HG03045 (cell line): ENCODE data around the gene DST.

Experiments used
- ATAC-seq: cut with Tn5 transposase; IDR thresholded peaks from one replicate; pipeline ENCODE4 v1.9.1; 2021; ENCODE audit warnings: mild to moderate bottlenecking, moderate library complexity; ENCODE audit not compliant: unreplicated experiment

DST gene

GRCh38 chr6:56490993-56491392 lies 151.7 kb downstream of the DST start:
- no peak for ATAC-seq

GRCh38 chr6:56489559-56489958 lies 153.1 kb downstream of the DST start:
- no peak for ATAC-seq

GRCh38 chr6:56488281-56488680 lies 154.4 kb downstream of the DST start:
- ATAC-seq = no peak

- ATAC-seq = no peak
Observed at GRCh38 chr6:56486681-56487080, 156.0 kb downstream of the DST start.

- no peak for ATAC-seq
Observed at GRCh38 chr6:56484669-56485068, 158.0 kb downstream of the DST start.

- ATAC-seq = no peak
Observed at GRCh38 chr6:56483929-56484328, 158.8 kb downstream of the DST start.

- ATAC-seq = no peak
Observed at GRCh38 chr6:56482525-56482924, 160.2 kb downstream of the DST start.

- no peak for ATAC-seq
Observed at GRCh38 chr6:56481957-56482356, 160.7 kb downstream of the DST start.

GRCh38 chr6:56480654-56481337 lies 161.9 kb downstream of the DST start:
- no peak for ATAC-seq

- no peak for ATAC-seq
Observed at GRCh38 chr6:56480246-56480645, 162.4 kb downstream of the DST start.

- no peak for ATAC-seq
Observed at GRCh38 chr6:56479381-56479780, 163.3 kb downstream of the DST start.

GRCh38 chr6:56478202-56478601 lies 164.5 kb downstream of the DST start:
- no peak for ATAC-seq

- ATAC-seq = no peak
Observed at GRCh38 chr6:56477241-56477640, 165.4 kb downstream of the DST start.

- no peak for ATAC-seq
Observed at GRCh38 chr6:56475736-56476457, 166.8 kb downstream of the DST start.

GRCh38 chr6:56474532-56474931 lies 168.2 kb downstream of the DST start:
- no peak for ATAC-seq

GRCh38 chr6:56463443-56463842 lies 179.2 kb downstream of the DST start:
- no peak for ATAC-seq

- no peak for ATAC-seq
Observed at GRCh38 chr6:56459030-56459805, 183.5 kb downstream of the DST start.

GRCh38 chr6:56458324-56458884 lies 184.3 kb downstream of the DST start:
- ATAC-seq = no peak

GRCh38 chr6:56456785-56457184 lies 185.9 kb downstream of the DST start:
- no peak for ATAC-seq

GRCh38 chr6:56450882-56451739 lies 191.6 kb downstream of the DST start:
- ATAC-seq = no peak

GRCh38 chr6:56450376-56450775 lies 192.3 kb downstream of the DST start:
- no peak for ATAC-seq
